HG02588 (cell line): Measurements from ENCODE around the gene SLC41A1.
A peak's percentile ranks its signal among the peaks of the same experiment; 100 is the strongest.

Experiments
- ATAC-seq: cut with Tn5 transposase; IDR thresholded peaks from one replicate; pipeline ENCODE4 v1.9.1; 2021; ENCODE audit warnings: mild to moderate bottlenecking, moderate library complexity; ENCODE audit not compliant: unreplicated experiment

The SLC41A1 gene

GRCh38 chr1:205791568-205792180, 21.3 kb downstream of the SLC41A1 start:
- no peak for ATAC-seq

GRCh38 chr1:205787287-205787916, 25.6 kb downstream of the SLC41A1 start:
- ATAC-seq: no peak

GRCh38 chr1:205786601-205787000, 26.4 kb downstream of the SLC41A1 start:
- ATAC-seq: no peak

- no peak for ATAC-seq
Measured at GRCh38 chr1:205785446-205785845, 27.6 kb downstream of the SLC41A1 start.

GRCh38 chr1:205783904-205784303, 29.1 kb downstream of the SLC41A1 start:
- no peak for ATAC-seq

GRCh38 chr1:205783433-205783795, 29.6 kb downstream of the SLC41A1 start:
- ATAC-seq: no peak

GRCh38 chr1:205782627-205783432, 30.2 kb downstream of the SLC41A1 start:
- no peak for ATAC-seq

GRCh38 chr1:205780335-205780734, 32.7 kb downstream of the SLC41A1 start:
- no peak for ATAC-seq

- ATAC-seq: no peak
Measured at GRCh38 chr1:205777994-205778393, 35.0 kb downstream of the SLC41A1 start.

- no peak for ATAC-seq
Measured at GRCh38 chr1:205775717-205776056, 37.3 kb downstream of the SLC41A1 start.

- ATAC-seq: peak; percentile 69
Measured at GRCh38 chr1:205775015-205775716, 37.8 kb downstream of the SLC41A1 start, which contains the start of gene RAB29. TSS of gene RAB29 (minus strand) at chr1:205775482. CDS start at chr1:205774956, 526 bp downstream.

- ATAC-seq: peak; percentile 32
Measured at GRCh38 chr1:205774198-205775014, 38.6 kb downstream of the SLC41A1 start.

- peak; percentile 34 for ATAC-seq
Measured at GRCh38 chr1:205772607-205773032, 40.4 kb downstream of the SLC41A1 start.

- no peak for ATAC-seq
Measured at GRCh38 chr1:205770618-205771017, 42.4 kb downstream of the SLC41A1 start.

GRCh38 chr1:205769641-205770365, 43.2 kb downstream of the SLC41A1 start:
- no peak for ATAC-seq

GRCh38 chr1:205767248-205767647, 45.8 kb downstream of the SLC41A1 start:
- no peak for ATAC-seq

GRCh38 chr1:205766570-205766969, 46.4 kb downstream of the SLC41A1 start:
- ATAC-seq: no peak

GRCh38 chr1:205766038-205766437, 47.0 kb downstream of the SLC41A1 start:
- ATAC-seq: no peak

GRCh38 chr1:205764578-205764977, 48.4 kb downstream of the SLC41A1 start:
- no peak for ATAC-seq

- no peak for ATAC-seq
Measured at GRCh38 chr1:205763980-205764379, 49.0 kb downstream of the SLC41A1 start.
